ENCODE measurements around the gene BGLAP.

Gene BGLAP

DNA sequence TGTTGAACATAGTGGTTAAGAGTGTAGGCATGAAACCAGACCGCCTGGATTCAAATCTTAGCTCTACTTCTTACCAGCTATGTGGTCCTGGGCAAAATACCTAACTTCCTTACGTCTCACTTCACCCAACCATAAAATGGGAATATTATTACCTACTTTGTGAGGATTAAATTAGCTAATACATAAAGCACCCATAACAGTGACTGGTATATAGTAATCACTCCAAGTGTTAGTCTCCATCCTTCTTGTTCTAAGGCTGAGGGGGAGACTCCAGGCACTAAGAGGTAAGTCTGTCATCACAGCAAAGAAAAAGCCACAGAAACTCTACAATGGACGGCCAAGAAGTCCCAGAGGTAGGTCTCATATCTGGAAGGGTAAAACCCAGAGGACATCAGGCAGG, 37.9 kb downstream of the BGLAP start:
- no peaks in the 10 kb centered on the region for H3K9me3 ChIP-seq (ENCODE audit: insufficient read depth, low read depth, low read length)
- peaks cover 36% of the 10 kb centered on the region for H4K20me1 ChIP-seq (ENCODE audit: insufficient read depth, low read length, poor library complexity, severe bottlenecking)
- peak overlapping the region; percentile 82 for H3K9ac ChIP-seq (ENCODE audit: low read depth, low read length, poor library complexity, severe bottlenecking)
- H3K36me3 ChIP-seq (ENCODE audit: insufficient read depth, low read length), result peaks cover 41% of the 10 kb centered on the region
- H3K79me2 ChIP-seq (ENCODE audit: insufficient read depth, low read length), result peaks cover 57% of the 10 kb centered on the region
- H3K4me2 ChIP-seq (ENCODE audit: low read depth, low read length, poor library complexity, severe bottlenecking), result peak overlapping the region; percentile 97
- H3K4me1 ChIP-seq (ENCODE audit: insufficient read depth, low read length, poor library complexity, severe bottlenecking), result peaks cover 31% of the 10 kb centered on the region
- H3K27me3 ChIP-seq (ENCODE audit: insufficient read depth, low read length, poor library complexity, severe bottlenecking), result no peaks in the 10 kb centered on the region
- TF ChIP-seq EZH2phosphoT487 (IDR thresholded peaks at IDR 0.05; ENCODE audit: borderline replicate concordance), result no peak
- TF ChIP-seq, protein P1, sequence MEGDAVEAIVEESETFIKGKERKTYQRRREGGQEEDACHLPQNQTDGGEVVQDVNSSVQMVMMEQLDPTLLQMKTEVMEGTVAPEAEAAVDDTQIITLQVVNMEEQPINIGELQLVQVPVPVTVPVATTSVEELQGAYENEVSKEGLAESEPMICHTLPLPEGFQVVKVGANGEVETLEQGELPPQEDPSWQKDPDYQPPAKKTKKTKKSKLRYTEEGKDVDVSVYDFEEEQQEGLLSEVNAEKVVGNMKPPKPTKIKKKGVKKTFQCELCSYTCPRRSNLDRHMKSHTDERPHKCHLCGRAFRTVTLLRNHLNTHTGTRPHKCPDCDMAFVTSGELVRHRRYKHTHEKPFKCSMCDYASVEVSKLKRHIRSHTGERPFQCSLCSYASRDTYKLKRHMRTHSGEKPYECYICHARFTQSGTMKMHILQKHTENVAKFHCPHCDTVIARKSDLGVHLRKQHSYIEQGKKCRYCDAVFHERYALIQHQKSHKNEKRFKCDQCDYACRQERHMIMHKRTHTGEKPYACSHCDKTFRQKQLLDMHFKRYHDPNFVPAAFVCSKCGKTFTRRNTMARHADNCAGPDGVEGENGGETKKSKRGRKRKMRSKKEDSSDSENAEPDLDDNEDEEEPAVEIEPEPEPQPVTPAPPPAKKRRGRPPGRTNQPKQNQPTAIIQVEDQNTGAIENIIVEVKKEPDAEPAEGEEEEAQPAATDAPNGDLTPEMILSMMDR (conservative IDR thresholded peaks at IDR 0.05; ENCODE audit: low read length), result no peak
- no peaks in the 10 kb centered on the region for H3F3A ChIP-seq (ENCODE audit: low read depth)
- H3K9me2 ChIP-seq (replicated peaks; ENCODE audit: low read depth, low read length), result no peaks in the 10 kb centered on the region
- peak overlapping the region; percentile 79 for H3K4me3 ChIP-seq (ENCODE audit: low read length, poor library complexity, severe bottlenecking)
- H2AFZ ChIP-seq (ENCODE audit: low read length), result no peak overlapping the region

DNA sequence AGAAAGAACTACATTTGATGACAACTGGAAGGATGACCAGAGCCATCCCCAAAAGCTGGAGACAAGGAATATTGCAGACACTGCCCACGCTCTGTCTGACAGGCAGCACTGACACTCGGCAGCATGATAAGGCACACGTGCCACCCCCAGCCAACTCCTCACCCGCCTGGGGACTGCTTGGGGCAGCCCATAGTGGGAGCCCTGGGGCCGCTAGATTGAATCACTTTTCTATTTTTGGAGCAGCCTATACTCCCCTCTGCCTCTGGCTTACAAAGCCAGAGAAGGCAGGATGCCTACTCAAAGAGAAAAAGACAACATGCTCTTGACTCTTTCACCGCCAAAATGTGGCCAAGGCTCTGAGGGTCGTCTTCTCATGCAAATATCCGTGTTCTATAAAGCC, 39.3 kb downstream of the BGLAP start:
- H3K9me2 ChIP-seq (replicated peaks; ENCODE audit: low read depth, low read length), result no peaks in the 10 kb centered on the region
- peaks cover 29% of the 10 kb centered on the region for H3K36me3 ChIP-seq (ENCODE audit: insufficient read depth, low read length)
- peaks cover 36% of the 10 kb centered on the region for H4K20me1 ChIP-seq (ENCODE audit: insufficient read depth, low read length, poor library complexity, severe bottlenecking)
- H3K9ac ChIP-seq (ENCODE audit: low read depth, low read length, poor library complexity, severe bottlenecking), result peak overlapping the region; percentile 82
- peaks cover 31% of the 10 kb centered on the region for H3K4me1 ChIP-seq (ENCODE audit: insufficient read depth, low read length, poor library complexity, severe bottlenecking)
- no peaks in the 10 kb centered on the region for H3K9me3 ChIP-seq (ENCODE audit: insufficient read depth, low read depth, low read length)
- H3F3A ChIP-seq (ENCODE audit: low read depth), result no peaks in the 10 kb centered on the region
- TF ChIP-seq, protein P1 (conservative IDR thresholded peaks at IDR 0.05; ENCODE audit: low read length), result peak; percentile 30
- TF ChIP-seq EZH2phosphoT487 (IDR thresholded peaks at IDR 0.05; ENCODE audit: borderline replicate concordance), result no peak
- no peaks in the 10 kb centered on the region for H3K27me3 ChIP-seq (ENCODE audit: insufficient read depth, low read length, poor library complexity, severe bottlenecking)
- H2AFZ ChIP-seq (ENCODE audit: low read length), result no peak overlapping the region
- H3K4me3 ChIP-seq (ENCODE audit: low read length, poor library complexity, severe bottlenecking), result peak overlapping the region; percentile 79
- peak overlapping the region; percentile 97 for H3K4me2 ChIP-seq (ENCODE audit: low read depth, low read length, poor library complexity, severe bottlenecking)
- peaks cover 57% of the 10 kb centered on the region for H3K79me2 ChIP-seq (ENCODE audit: insufficient read depth, low read length)

DNA sequence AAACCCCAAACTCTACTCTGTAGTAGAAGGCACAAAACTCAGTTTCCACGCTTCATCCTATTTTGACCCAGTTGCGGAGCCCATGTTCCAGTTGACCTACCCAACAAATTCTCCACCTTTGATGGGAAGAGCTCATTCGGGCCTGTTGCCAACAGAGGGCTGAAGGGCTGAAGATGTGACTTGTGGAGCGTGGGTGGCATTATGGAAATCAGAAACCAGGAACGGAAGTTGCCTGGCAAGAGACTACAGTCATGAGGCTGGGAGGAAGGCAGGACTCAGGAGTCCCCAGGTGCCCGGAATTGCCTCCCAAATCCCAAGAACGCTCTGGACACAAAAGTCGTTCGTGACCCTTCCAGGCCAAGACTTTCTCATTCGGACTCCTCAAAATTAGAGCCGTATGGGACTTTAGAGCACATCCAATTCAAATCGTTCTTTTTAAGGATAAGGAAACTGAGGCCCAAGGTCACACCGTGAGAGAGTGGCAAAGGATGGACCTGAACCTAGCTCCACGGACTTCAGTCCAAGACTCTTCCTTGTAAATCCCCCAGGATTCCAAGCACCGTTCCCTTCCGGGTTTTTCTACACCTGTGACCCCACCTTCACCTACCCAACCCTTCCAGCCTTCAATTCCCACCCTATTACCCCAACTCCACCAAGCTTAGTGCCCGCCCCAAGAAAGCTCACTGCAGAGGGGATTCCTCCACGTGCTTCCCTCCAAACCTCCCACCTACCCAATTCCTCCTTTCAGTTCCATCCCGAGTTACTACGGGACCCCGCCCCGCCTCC, 39.9 kb downstream of the BGLAP start:
- Histone ChIP-seq H3K4me3 (ENCODE audit: low read length, poor library complexity, severe bottlenecking) (peak overlapping the region; percentile 79), H3K36me3 (ENCODE audit: insufficient read depth, low read length) (peaks cover 23% of the 10 kb centered on the region), H3K9ac (ENCODE audit: low read depth, low read length, poor library complexity, severe bottlenecking) (peak overlapping the region; percentile 82), H3F3A (ENCODE audit: low read depth) (no peaks in the 10 kb centered on the region), H2AFZ (ENCODE audit: low read length) (peak overlapping the region; percentile 80), H3K27me3 (ENCODE audit: insufficient read depth, low read length, poor library complexity, severe bottlenecking) (no peaks in the 10 kb centered on the region), H3K9me2 (replicated peaks; ENCODE audit: low read depth, low read length) (no peaks in the 10 kb centered on the region), H3K4me1 (ENCODE audit: insufficient read depth, low read length, poor library complexity, severe bottlenecking) (peaks cover 31% of the 10 kb centered on the region), H3K79me2 (ENCODE audit: insufficient read depth, low read length) (peaks cover 57% of the 10 kb centered on the region), H3K9me3 (ENCODE audit: insufficient read depth, low read depth, low read length) (no peaks in the 10 kb centered on the region), H3K4me2 (ENCODE audit: low read depth, low read length, poor library complexity, severe bottlenecking) (peak overlapping the region; percentile 97), H4K20me1 (ENCODE audit: insufficient read depth, low read length, poor library complexity, severe bottlenecking) (peaks cover 36% of the 10 kb centered on the region)
- TF ChIP-seq, protein P1 (conservative IDR thresholded peaks at IDR 0.05; ENCODE audit: low read length), result no peak
- no peak for TF ChIP-seq EZH2phosphoT487 (IDR thresholded peaks at IDR 0.05; ENCODE audit: borderline replicate concordance)

Data from Loucy (cell line).